NCI-H526 (cell line): Measurements from ENCODE around the gene GTF2E1.
"Not testable (repeated sequence)": the region's sequence is repeated elsewhere in the genome, so short reads cannot be mapped to it uniquely, and the experiment has no call there.

ENCODE experiments used
- DNase-seq, 2 experiments: peaks; one replicate each; lab custom pipeline; 2025; lab: John Stamatoyannopoulos, UW

Gene GTF2E1

DNA sequence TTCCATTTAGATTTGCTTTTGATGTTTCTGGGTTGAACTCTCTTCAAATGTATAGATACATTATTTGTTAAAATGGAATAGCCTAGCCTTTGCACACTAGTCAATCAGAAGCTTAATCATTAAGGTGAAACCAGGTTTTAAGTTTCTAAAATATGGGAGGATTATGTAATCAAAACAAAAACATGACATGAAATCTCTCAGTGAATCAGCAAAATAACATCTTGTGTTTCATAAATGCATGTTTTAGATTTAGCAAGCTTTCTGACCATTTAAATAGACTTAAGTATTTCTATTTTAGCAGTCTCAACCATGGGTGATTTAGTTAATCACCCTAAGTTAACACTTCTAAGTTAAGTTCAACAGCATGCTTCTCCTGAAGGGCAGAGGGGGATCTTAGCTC is 11.3 kb downstream of the GTF2E1 start:
- no peak for DNase-seq

DNA sequence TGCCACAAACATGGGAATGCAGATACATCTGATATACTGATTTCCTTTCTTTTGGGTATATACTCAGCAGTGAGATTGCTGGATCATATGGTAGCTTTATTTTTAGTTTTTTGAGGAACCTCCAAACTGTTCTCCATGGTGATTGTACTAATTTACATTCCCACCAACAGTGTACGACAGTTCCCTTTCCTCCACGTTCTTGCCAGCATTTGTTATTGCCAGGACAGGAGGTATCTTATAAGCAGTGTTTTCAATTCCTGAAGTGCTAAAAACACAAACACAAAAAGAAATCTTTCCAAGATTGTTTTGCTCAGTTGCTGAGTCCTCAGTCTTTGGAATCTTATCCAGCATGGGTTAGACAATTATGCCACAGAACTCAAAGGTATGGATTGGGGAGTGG is 13.5 kb downstream of the GTF2E1 start:
- no peak for DNase-seq

DNA sequence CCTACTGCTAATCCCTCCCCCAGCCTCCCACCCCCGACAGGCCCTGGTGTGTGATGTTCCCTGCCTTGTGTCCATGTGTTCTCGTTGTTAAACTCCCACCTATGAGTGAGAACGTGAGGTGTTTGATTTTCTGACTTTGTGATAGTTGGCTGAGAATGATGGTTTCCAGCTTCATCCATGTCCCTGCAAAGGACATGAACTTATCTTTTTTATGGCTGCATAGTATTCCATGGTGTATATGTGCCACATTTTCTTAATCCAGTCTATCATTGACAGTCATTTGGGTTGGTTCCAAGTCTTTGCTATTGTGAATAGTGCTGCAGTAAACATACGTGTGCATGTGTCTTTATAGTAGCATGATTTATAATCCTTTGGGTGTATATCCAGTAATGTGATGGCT is 16.0 kb downstream of the GTF2E1 start:
- not testable (repeated sequence) for DNase-seq

DNA sequence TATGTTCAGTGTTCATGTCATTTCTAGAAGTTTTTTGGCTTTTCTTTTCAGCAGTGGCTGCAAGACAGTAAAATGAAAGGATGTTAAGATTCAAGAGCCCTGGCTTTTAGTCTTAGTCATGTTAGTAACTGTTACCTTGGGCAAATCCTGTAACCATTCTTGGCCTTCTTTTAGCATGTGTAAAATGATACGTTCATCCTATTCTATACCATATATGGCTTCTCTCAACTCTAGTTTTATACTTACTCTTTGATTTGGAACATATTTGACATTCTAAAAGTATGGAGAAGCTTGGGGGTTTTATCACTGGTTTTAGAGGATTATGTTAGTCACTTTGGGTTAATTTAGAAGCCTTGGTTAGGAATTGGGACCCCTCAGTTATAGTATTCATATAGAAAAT is 20.1 kb downstream of the GTF2E1 start:
- DNase-seq: no peak

DNA sequence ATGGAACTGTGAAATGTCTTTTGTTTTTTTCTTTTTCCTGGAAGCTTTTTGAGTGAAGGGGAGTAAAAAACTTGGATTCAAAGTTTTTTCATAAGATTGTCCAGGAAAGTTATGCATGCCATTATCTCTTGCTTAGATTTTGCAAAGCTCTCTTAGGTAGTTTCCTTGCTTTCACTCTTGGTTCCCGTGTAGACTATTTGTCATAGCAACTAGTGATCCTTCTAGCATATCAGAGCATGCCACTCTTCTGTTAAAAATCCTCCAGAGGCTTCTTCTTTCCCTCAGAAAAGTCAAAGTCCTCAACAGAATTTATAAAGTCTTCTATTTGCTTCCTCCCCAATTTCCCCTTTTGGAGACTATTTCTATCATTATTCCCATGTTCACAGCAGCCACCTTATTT is 21.1 kb downstream of the GTF2E1 start:
- no peak for DNase-seq

DNA sequence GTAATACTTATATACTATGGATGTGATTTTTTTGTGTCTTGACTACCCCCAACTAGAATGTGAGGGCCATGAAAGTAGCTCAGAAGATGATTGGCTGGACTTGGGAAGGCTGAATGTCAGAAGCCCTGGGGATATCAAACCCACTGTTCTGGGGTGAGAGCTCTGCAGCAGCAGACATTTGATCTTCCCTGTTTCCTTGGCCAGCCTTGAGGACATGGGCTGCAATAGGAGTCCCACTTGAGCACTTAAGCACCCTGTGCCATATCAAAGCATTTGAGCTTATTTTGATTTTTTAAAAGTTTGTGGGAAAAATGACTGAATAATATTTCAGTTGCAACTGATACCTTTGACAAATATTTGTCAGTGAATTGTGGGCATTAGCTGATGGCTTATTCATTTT is 21.7 kb downstream of the GTF2E1 start:
- DNase-seq: peak in 1 of 2 experiments; percentile 70

DNA sequence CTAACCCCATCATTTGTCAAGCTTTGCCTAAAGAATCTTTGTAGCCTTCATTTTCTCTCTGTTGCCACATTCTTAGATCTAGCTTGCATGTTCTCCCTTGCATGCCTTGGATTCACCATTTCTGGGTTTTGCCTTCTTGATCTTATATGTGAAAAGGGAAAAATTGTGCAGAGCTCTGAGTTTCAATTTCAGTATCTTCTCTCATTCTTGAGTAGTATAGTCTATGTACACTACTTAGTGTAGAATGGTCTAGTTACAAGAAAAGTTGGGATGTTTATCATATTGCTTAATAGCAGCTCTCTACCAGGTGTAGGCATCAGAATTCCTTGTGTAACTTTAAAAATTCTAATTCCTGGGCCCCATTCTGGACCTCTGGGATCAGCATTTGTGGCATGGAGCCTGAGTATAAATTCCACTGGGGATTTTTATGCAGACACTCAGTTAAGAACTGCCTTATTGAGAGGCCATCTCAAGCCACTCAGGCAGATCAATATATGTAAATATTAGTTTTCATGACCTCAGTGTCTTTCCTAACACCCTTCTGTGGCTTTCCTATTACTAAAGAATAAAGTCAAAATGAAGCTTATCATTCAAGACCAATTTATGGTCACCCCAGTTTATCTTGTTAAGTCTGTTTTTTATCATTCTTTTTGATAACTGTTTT is 23.4 kb downstream of the GTF2E1 start:
- DNase-seq: no peak

- peak; percentile 10 to 19 for DNase-seq
Measured at GRCh38 chr3:120766576-120766975, 24.0 kb downstream of the GTF2E1 start.

GRCh38 chr3:120767106-120767505 is 24.6 kb downstream of the GTF2E1 start:
- no peak for DNase-seq

- no peak for DNase-seq
Measured at GRCh38 chr3:120769436-120769835, 26.9 kb downstream of the GTF2E1 start.

DNA sequence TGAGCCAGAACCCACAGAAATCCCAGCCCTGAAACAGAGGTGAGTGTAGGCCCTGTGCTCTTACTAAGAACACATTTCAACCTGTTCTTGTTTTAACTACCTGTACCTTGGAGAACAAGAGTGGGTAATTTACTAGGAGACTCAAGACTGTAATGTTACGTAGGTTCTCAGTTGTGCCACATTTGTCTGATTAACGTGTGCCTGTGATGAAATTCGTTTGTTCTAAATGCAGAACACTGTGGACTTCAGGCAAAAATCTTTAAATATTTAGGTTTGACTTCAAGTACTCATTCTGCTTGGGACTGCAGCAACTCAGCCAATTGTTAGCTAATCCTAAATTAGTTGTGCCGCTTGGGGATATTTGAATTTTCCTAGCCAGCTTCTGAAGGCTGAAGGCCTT is 28.3 kb downstream of the GTF2E1 start:
- DNase-seq: no peak

- DNase-seq: no peak
Measured at GRCh38 chr3:120772081-120772480, 29.5 kb downstream of the GTF2E1 start.

- DNase-seq: no peak
Measured at GRCh38 chr3:120773932-120774331, 31.4 kb downstream of the GTF2E1 start.

- DNase-seq: no peak
Measured at GRCh38 chr3:120775411-120775810, 32.9 kb downstream of the GTF2E1 start.

- DNase-seq: no peak
Measured at GRCh38 chr3:120778776-120779175, 36.2 kb downstream of the GTF2E1 start.

GRCh38 chr3:120780977-120781376 is 38.4 kb downstream of the GTF2E1 start:
- DNase-seq: no peak

DNA sequence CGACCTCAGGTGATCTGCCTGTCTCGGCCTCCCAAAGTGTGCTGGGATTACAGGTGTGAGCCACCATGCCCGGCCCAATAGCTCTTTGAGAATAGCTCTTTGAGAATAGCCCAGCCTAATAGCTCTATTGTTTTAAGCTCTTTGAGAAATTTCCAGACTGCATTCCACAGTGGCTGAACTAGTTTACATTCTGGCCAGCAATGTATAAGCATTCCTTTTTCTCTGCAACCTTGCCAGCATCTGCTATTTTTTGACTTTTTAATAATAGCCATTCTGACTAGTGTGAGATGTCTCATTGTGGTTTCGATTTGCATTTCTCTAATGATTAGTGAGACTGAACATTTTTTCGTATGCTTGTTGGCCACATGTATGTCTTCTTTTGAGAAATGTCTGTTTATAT is 43.3 kb downstream of the GTF2E1 start:
- not testable (repeated sequence) for DNase-seq

DNA sequence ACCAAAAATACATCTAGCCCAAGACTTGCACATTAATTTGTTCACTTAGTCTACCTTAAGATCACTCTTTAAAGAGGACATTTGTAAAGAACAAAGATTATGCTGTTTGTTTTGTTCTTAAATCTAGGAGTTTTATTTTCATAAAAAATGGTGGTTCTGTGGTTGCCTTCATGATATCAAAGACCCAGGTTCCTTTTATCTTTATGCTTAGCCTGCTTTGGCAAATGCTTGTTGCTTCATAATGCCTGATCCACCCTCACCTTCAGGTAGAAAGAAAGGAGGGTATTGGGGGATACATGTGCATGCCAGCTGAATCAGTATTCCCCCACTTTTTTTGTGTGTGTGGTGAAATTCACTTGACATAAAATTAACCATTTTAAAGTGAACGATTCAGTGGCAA is 48.5 kb downstream of the GTF2E1 start:
- no peak for DNase-seq

- no peak for DNase-seq
Measured at GRCh38 chr3:120791913-120792312, 49.4 kb downstream of the GTF2E1 start.

GRCh38 chr3:120793601-120794000 is 51.1 kb downstream of the GTF2E1 start:
- no peak for DNase-seq

GRCh38 chr3:120795017-120795648 is 52.6 kb downstream of the GTF2E1 start:
- peak; percentile 71 to 93 for DNase-seq

- DNase-seq: no peak
Measured at GRCh38 chr3:120795959-120796358, 53.4 kb downstream of the GTF2E1 start.

- DNase-seq: no peak
Measured at GRCh38 chr3:120796976-120797375, 54.4 kb downstream of the GTF2E1 start.

DNA sequence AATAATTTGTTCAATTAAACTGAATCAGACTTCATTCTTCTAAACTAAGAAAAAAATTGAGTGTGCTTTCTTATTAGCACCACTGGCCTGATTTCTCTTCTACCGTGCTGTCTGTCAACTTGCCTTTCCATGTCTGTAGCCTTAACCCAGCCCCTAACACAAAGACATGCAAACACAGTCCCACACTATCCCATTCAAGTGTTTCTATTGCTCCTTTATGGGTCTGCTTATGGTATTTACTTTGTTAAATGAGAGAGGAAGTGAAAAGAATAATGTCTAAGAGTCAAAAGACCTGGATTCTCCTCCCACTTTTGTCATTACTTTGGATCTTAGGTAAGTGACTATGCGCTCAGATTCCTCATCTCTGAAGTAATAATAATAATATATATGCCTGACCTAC is 55.3 kb downstream of the GTF2E1 start:
- DNase-seq: no peak
